Skin epidermis (tissue), 12 donors: ENCODE measurements around the gene C8B.

Experiments used
- H3K27ac ChIP-seq, 21 experiments: fragments of 200-600 bp; sonication (generic) in 11 of 21; one replicate each; pipeline ENCODE4 v1.5.0; 2020; ENCODE audit warnings: mild to moderate bottlenecking in 3 of 21, inconsistent platforms in 2 of 21, moderate library complexity in 2 of 21
- H3K4me3 ChIP-seq, 7 experiments: fragments of 200-600 bp; sonication (generic) in 2 of 7; one replicate each; pipeline ENCODE4 v1.5.0; 2020; ENCODE audit warnings: inconsistent platforms in 2 of 7, mild to moderate bottlenecking in 2 of 7, moderate library complexity in 1 of 7

C8B gene

GRCh38 chr1:56973923-56974742 is 8.3 kb upstream of the C8B start:
- Histone ChIP-seq H3K4me3 (no peak overlapping the region), H3K27ac (no peak overlapping the region)

- Histone ChIP-seq H3K4me3 (no peak overlapping the region), H3K27ac (no peak overlapping the region)
Observed at GRCh38 chr1:56972976-56973375, 7.2 kb upstream of the C8B start.

GRCh38 chr1:56970280-56970679 is 4.5 kb upstream of the C8B start:
- Histone ChIP-seq H3K27ac (no peak overlapping the region), H3K4me3 (no peak overlapping the region)

- Histone ChIP-seq H3K27ac (no peak overlapping the region), H3K4me3 (no peak overlapping the region)
Observed at GRCh38 chr1:56968878-56969495, 3.2 kb upstream of the C8B start.

- no peak overlapping the region for H3K4me3 ChIP-seq
- H3K27ac ChIP-seq = no peak overlapping the region
Observed at GRCh38 chr1:56967900-56968832, 2.4 kb upstream of the C8B start.

GRCh38 chr1:56967355-56967754 is 1.5 kb upstream of the C8B start:
- no peak overlapping the region for H3K4me3 ChIP-seq
- H3K27ac ChIP-seq = no peak overlapping the region

- H3K27ac ChIP-seq = no peak overlapping the region
- no peak overlapping the region for H3K4me3 ChIP-seq
Observed at GRCh38 chr1:56966698-56966999, 834 bp upstream of the C8B start.

- Histone ChIP-seq H3K27ac (no peak overlapping the region), H3K4me3 (no peak overlapping the region)
Observed at GRCh38 chr1:56965191-56965590, 624 bp downstream of the C8B start.

- no peak overlapping the region for H3K4me3 ChIP-seq
- H3K27ac ChIP-seq = no peak overlapping the region
Observed at GRCh38 chr1:56964349-56965017, 1.3 kb downstream of the C8B start.

GRCh38 chr1:56963667-56964066 is 2.1 kb downstream of the C8B start:
- Histone ChIP-seq H3K27ac (no peak overlapping the region), H3K4me3 (no peak overlapping the region)

GRCh38 chr1:56961426-56961825 is 4.4 kb downstream of the C8B start:
- no peak overlapping the region for H3K4me3 ChIP-seq
- H3K27ac ChIP-seq = no peak overlapping the region

GRCh38 chr1:56958526-56958925 is 7.3 kb downstream of the C8B start:
- no peak overlapping the region for H3K4me3 ChIP-seq
- no peak overlapping the region for H3K27ac ChIP-seq

GRCh38 chr1:56957931-56958330 is 7.9 kb downstream of the C8B start:
- Histone ChIP-seq H3K27ac (no peak overlapping the region), H3K4me3 (no peak overlapping the region)

GRCh38 chr1:56954664-56955063 is 11.2 kb downstream of the C8B start:
- Histone ChIP-seq H3K27ac (no peak overlapping the region), H3K4me3 (no peak overlapping the region)

GRCh38 chr1:56953386-56953785 is 12.4 kb downstream of the C8B start:
- Histone ChIP-seq H3K4me3 (no peak overlapping the region), H3K27ac (no peak overlapping the region)

GRCh38 chr1:56952501-56952900 is 13.3 kb downstream of the C8B start:
- Histone ChIP-seq H3K4me3 (no peak overlapping the region), H3K27ac (no peak overlapping the region)

GRCh38 chr1:56948403-56949023 is 17.3 kb downstream of the C8B start:
- Histone ChIP-seq H3K27ac (no peak overlapping the region), H3K4me3 (no peak overlapping the region)

- no peak overlapping the region for H3K27ac ChIP-seq
- no peak overlapping the region for H3K4me3 ChIP-seq
Observed at GRCh38 chr1:56940039-56940438, 25.8 kb downstream of the C8B start.

GRCh38 chr1:56939209-56939608 is 26.6 kb downstream of the C8B start:
- no peak overlapping the region for H3K4me3 ChIP-seq
- H3K27ac ChIP-seq = no peak overlapping the region

- Histone ChIP-seq H3K4me3 (no peak overlapping the region), H3K27ac (no peak overlapping the region)
Observed at GRCh38 chr1:56938646-56939045, 27.2 kb downstream of the C8B start.
